ENCODE results near the gene RNF114.

The RNF114 gene

GRCh38 chr20:49904440-49905214, 31.6 kb upstream of the RNF114 start:
- DNase-seq (ENCODE audit: low read depth), result no peak

DNA sequence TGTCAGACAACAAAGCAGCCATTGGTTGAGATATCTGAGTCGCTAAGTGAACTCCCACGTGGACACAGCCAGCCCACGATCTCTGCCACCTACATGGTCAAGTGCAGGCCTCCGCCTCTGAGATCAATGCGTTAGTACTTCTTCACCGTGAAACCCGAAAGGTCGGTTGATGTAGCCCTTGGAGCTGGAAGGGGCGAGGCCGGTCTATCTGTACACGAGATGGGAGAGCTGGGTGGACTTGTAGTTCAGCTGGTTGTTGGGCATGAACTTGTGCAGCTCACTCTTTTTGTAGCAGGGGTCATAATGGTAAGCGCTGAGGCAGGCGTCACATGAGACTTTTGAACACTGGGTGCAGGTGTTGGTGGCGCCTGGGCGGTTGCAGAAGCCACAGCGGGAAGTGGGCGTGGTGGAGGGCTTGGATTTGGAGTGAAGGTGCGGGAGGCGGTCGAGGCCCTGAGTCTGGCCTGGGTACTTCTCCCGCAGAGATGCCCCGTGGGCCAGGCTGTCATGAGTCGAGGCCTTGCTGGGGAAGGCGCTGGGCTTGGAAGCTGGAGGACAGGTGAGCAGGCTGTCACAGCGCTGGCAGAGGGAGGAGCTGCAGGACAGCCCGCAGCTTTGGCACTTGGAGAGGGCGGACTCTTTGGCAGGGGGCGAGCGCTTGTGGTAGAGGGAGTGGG, 30.6 kb upstream of the RNF114 start:
- DNase-seq (ENCODE audit: low read depth), result no peak

DNA sequence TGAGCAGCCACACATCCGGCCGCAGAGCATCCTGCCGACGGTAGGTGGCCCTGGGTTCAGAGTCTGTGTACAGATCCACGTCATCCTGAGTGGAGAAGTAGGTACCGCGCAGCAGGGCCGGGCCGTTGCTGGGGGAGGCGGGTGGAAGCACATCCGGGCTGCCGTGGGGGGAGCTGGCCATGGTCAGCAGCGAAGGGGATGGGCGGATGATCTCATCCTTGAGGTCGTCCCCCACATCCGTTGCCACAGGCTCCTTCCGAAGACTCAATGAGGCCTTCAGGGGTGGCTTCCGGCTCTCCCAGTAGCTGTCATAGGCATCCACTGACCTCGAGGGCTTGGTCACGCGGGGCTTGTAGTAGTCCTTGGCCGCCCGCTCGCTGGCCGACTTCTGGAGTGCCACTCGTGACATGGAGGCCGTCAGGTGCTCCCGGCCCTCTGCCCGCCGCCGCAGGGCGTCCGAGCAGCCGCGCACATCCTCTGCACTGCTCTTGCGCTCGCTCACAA, 30.0 kb upstream of the RNF114 start:
- DNase-seq (ENCODE audit: low read depth), result no peak

GRCh38 chr20:49906615-49907154, 29.5 kb upstream of the RNF114 start:
- DNase-seq (ENCODE audit: low read depth), result no peak

GRCh38 chr20:49907405-49908257, 28.6 kb upstream of the RNF114 start:
- DNase-seq (ENCODE audit: low read depth), result no peak

GRCh38 chr20:49908258-49908565, 28.0 kb upstream of the RNF114 start:
- no peak for DNase-seq (ENCODE audit: low read depth)

DNA sequence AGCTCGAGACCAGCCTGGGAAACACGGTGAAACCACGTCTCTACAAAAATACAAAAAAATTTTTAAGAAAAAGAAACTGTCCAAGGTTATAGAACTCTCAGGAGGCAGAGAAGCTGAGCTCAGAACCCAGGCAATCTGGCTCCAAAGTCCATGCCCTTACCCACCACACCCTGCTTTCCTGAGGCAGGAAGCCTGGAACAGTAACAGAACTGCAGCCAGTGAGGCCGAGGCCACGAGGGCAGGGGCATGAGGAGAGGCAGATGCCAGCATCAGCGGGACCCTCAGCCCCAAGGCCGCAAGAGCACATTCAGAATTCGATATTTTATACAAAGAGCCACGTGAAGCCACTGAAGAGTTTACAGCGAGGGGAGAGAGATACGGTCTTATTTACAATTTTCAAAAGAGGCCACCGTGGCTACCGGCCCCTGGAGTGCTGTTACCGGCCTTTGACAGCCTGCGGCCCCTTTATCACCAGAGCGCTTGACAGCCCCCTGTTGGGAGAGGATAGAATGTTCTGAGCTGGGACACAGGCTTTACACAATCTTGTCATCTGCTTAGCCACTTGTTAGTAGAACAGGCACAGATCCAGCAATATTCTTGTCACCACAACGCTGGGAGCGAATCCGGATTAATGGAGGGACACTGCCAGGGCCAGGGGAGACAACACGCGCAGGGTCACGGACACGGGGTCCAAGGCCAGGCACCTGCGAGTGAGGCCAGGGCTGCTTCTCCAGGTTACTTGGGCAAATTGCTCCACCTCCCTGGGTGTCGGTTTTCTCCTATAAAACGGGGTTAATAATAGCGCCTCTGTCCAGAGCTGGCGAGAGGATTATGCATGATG, 26.5 kb upstream of the RNF114 start:
- no peak for DNase-seq (ENCODE audit: low read depth)

- DNase-seq (ENCODE audit: low read depth), result no peak
These were observed 25.9 kb upstream of the RNF114 start for GRCh38 chr20:49910340-49910706.

GRCh38 chr20:49913399-49914047, 22.7 kb upstream of the RNF114 start:
- no peak for DNase-seq (ENCODE audit: low read depth)

DNA sequence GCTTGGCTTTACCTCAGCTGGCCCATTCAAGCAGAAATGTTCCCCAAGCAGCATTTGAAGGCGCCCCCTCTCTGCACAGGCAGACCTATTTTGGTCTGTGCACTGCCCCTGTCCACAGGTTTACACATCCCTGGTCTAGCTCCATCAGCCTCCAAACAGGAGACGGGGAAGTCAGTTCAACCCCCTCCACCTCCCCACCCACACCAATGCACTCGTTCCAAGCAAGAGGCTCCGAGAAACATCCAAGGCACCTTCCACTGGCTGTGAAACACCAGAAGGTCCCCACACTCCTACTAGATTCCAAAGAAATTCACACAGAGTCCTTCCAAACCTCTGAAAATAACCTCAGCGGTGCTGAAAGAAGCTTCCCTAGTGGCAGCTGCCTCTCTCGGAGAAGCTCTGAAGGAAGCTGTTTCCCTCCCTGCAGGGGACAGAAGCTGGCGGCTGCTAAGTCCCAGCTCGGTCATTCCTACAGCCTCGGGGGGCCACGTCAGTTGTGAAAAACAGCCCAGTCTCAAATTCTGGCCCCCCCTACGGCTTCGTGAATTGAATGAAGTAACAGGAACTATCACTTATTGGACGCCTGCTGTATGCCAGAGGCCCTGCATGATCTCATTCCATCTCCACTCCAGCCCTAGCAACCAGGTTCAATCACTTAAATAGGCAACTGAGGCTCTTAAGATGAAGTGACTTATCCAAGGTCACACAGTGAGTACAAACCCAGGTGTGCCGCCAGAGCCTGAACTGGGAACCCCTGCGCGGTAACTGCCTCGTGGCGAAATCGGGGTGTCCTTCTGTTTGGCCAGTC, 21.7 kb upstream of the RNF114 start:
- DNase-seq (ENCODE audit: low read depth), result no peak

DNA sequence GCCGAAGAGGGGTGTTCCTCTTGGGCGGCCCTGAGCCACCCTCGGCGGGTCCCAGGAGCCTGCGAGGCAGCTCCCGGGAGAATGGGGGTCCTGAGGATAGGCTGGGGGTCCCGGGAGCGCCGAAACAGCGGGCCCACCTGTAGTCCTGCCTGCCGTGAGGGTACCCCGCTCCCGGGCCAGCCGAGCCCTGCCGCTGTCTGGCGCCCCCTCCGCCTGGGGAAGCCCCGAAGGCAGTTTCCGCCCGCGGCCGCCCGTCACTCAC, 21.1 kb upstream of the RNF114 start:
- no peak for DNase-seq (ENCODE audit: low read depth)

GRCh38 chr20:49915380-49916145, 20.6 kb upstream of the RNF114 start, which contains the start of gene SPATA2:
SPATA2 (minus strand) TSS chr20:49915529; CDS start chr20:49908490, 7,039 bp downstream.
- DNase-seq (ENCODE audit: low read depth), result peak; percentile 91

GRCh38 chr20:49916146-49917002, 19.8 kb upstream of the RNF114 start:
- DNase-seq (ENCODE audit: low read depth), result no peak

DNA sequence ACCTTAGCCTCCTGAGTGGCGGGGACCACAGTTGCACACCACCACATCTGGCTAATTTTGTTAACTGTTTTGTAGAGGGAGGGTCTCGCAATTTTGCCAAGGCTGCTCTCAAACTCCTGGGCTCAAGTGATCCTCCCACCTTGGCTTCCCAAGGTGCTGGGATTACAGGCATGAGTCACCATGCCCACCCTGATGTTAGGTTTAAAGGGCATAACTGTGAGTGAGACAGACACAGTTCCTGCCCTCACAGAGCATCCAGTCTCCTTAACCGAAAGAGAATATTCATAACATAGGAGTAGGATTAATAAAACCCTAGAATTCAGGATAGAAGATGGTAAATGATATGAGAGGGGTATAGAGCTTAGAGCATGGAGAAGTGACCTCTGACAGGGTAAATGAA, 17.8 kb upstream of the RNF114 start:
- no peak for DNase-seq (ENCODE audit: low read depth)

DNA sequence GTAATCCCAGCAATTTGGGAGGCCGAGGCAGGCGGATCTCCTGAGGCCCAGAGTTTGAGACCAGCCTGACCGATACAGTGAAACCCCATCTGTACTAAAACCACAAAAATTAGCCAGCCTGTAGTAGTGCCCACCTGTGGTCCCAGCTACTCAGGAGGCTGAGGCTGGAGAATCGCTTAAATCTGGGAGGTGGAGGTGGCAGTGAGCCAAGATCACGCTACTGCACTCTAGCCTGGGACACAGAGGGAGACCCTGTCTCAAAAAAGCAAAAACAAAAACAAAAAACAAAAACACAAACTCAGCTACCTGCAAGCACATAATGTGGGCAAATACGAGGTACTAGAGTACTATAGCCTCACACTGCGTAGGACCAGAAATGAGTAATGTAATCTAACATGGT, 17.2 kb upstream of the RNF114 start:
- no peak for DNase-seq (ENCODE audit: low read depth)

- no peak for DNase-seq (ENCODE audit: low read depth)
These were observed 16.7 kb upstream of the RNF114 start for GRCh38 chr20:49919461-49919860.

GRCh38 chr20:49924247-49924646, 11.9 kb upstream of the RNF114 start:
- DNase-seq (ENCODE audit: low read depth), result no peak

DNA sequence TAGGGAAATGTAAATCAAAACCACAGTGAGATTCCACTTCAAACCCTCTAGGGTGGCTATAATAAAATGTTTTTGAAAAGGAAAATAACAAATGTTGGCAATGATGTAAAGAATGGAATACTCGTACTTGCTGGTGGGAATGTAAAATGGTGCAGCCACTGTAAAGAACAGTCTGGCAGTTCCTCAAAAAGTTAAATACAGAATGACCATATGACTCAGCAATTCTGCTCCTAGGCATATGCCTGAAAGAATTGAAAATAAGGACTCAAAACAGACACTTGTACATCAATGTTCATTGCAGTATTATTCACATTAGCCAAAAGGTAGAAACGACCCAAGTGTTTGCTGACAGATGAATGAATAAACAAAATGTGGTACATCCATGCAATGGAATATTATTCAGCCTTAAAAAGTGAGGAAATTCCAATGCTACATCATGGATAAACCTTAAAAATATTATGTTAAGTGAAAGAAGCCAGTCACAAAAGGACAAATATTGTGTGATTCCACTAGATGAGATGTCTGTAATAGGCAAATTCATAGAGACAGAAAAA, 10.2 kb upstream of the RNF114 start:
- DNase-seq (ENCODE audit: low read depth), result no peak
